ENCODE data around the gene THOC3. TPM values are rescaled to one million over a fixed set of nuclear protein-coding genes. Genes with fewer than 3 reads are reported as not detected.
"Not testable (repeated sequence)": the region's sequence is repeated elsewhere in the genome, so short reads cannot be mapped to it uniquely, and the experiment has no call there.

Gene THOC3, protein sequence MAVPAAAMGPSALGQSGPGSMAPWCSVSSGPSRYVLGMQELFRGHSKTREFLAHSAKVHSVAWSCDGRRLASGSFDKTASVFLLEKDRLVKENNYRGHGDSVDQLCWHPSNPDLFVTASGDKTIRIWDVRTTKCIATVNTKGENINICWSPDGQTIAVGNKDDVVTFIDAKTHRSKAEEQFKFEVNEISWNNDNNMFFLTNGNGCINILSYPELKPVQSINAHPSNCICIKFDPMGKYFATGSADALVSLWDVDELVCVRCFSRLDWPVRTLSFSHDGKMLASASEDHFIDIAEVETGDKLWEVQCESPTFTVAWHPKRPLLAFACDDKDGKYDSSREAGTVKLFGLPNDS
- polyA plus RNA-seq (2013, experiment 1 of 2) = 15.7 TPM
- 16.1 TPM for polyA plus RNA-seq (2013, experiment 2 of 2)

DNA sequence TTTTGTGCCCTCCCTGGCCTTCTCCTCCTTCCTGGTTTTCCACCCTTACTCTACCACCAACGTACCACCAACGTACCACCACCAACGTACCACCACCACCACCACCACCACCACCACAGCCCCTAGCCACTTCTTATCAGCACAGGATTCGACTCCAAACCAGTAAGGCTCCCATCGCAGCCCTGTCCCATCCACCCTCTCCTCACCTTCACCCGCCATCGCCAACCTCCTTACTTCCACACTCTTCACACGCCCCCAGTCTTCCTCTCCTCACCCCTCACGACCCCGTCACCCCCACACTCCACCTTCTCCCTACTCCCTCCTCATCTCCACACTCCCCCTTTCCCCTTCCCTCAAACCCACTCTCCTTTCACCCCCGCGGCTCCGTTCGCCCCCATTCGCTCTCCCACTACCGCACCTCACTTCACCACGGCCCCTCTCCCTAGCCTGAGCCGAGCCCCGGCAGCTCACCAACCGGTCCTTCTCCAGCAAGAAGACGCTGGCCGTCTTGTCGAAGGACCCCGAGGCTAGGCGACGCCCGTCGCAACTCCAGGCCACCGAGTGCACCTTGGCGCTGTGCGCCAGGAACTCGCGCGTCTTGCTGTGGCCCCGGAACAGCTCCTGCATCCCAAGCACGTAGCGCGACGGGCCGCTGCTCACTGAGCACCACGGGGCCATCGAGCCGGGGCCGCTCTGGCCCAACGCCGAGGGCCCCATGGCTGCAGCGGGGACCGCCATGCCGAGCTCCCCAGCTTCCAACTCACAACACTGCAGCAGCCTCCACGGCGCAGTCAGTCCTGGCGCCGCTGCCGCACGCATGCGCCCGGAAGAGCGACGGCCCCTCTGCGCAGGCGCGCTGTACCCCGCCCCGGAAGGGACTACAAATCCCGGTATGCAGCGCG is at the start of gene THOC3:
Gene THOC3 (minus strand): TSS at position 845 of the 902 bp plus-strand sequence. CDS start 107 bp downstream, at position 738.
- H2BK5ac ChIP-seq (ENCODE audit: low read depth, low read length, poor library complexity, severe bottlenecking); H4K91ac ChIP-seq (ENCODE audit: low read length); H2BK120ac ChIP-seq (ENCODE audit: low read depth, low read length); H3K27me3 ChIP-seq (ENCODE audit: control insufficient read depth in 1 of 2, insufficient read depth in 1 of 2, low read length in 2 of 2); H3K4ac ChIP-seq (ENCODE audit: low read depth in 1 of 2, low read length in 2 of 2); H3K79me1 ChIP-seq (replicated peaks; ENCODE audit: low read length, poor library complexity, severe bottlenecking); H2AK5ac ChIP-seq (ENCODE audit: low read length, severe bottlenecking); H4K8ac ChIP-seq (ENCODE audit: low read length); H3K9me3 ChIP-seq (ENCODE audit: control insufficient read depth, low read length); H3K23ac ChIP-seq (ENCODE audit: low read length in 2 of 2); H2BK15ac ChIP-seq (ENCODE audit: low read depth, poor library complexity, severe bottlenecking); H3K14ac ChIP-seq (ENCODE audit: low read length in 2 of 2); H3K36me3 ChIP-seq (ENCODE audit: control insufficient read depth in 1 of 2, insufficient read depth in 2 of 2, low read depth in 1 of 2, low read length in 2 of 2); H3K4me1 ChIP-seq (ENCODE audit: control insufficient read depth, insufficient read depth, low read depth, low read length); H2BK12ac ChIP-seq (ENCODE audit: low read length in 2 of 2); H3K27ac ChIP-seq (ENCODE audit: low read length, poor library complexity, severe bottlenecking): not testable (repeated sequence)
- Histone ChIP-seq H3K4me2 (ENCODE audit: low read length, poor library complexity, severe bottlenecking) (peak within 1 kb of the TSS; percentile 37), H3K18ac (ENCODE audit: low read depth in 1 of 2, low read length in 2 of 2) (peak within 1 kb of the TSS in 1 of 2 experiments; percentile 70), H3K4me3 (ENCODE audit: insufficient read depth in 1 of 2, low read depth in 1 of 2, low read length in 2 of 2) (peak within 1 kb of the TSS; percentile 79 to 80), H3K9ac (ENCODE audit: low read length) (peak within 1 kb of the TSS; percentile 67), H2AFZ (ENCODE audit: low read depth, low read length) (peak within 1 kb of the TSS; percentile 77)
- peak; percentile 78 for DNase-seq
- 0% methylated on average over 9 of the region's 67 CpGs for WGBS

DNA sequence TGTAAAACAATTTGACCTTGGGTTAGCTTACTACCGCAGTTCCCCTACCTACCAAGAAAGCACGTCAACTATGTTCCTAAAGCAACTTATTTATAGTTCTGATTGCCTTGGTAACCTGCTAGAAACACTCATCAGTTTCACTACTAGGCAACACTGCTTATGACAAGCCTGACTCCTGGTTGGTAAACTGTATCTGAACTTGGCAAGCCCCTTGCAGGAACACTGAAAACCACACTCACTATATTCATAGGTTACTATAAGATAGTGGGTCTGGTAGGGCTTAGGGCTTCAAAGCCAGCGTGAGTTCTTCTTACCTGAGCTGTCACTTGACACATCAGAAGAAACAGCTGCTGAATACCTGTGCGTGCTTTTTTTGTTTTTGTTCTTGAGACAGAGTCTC is 49.2 kb upstream of the THOC3 start:
- H3K23ac ChIP-seq (ENCODE audit: low read length in 2 of 2); H3K4me1 ChIP-seq (ENCODE audit: control insufficient read depth, insufficient read depth, low read depth, low read length); H3K9me3 ChIP-seq (ENCODE audit: control insufficient read depth, low read length); H4K91ac ChIP-seq (ENCODE audit: low read length); H3K27me3 ChIP-seq (ENCODE audit: control insufficient read depth in 1 of 2, insufficient read depth in 1 of 2, low read length in 2 of 2); H3K14ac ChIP-seq (ENCODE audit: low read length in 2 of 2); H3K9ac ChIP-seq (ENCODE audit: low read length); H3K4ac ChIP-seq (ENCODE audit: low read depth in 1 of 2, low read length in 2 of 2); H2AFZ ChIP-seq (ENCODE audit: low read depth, low read length); H3K4me2 ChIP-seq (ENCODE audit: low read length, poor library complexity, severe bottlenecking); H3K18ac ChIP-seq (ENCODE audit: low read depth in 1 of 2, low read length in 2 of 2); H3K79me1 ChIP-seq (replicated peaks; ENCODE audit: low read length, poor library complexity, severe bottlenecking); H2BK12ac ChIP-seq (ENCODE audit: low read length in 2 of 2); DNase-seq; H4K8ac ChIP-seq (ENCODE audit: low read length); H3K36me3 ChIP-seq (ENCODE audit: control insufficient read depth in 1 of 2, insufficient read depth in 2 of 2, low read depth in 1 of 2, low read length in 2 of 2); H3K4me3 ChIP-seq (ENCODE audit: insufficient read depth in 1 of 2, low read depth in 1 of 2, low read length in 2 of 2); H3K27ac ChIP-seq (ENCODE audit: low read length, poor library complexity, severe bottlenecking); H2BK15ac ChIP-seq (ENCODE audit: low read depth, poor library complexity, severe bottlenecking); H2BK120ac ChIP-seq (ENCODE audit: low read depth, low read length); H2BK5ac ChIP-seq (ENCODE audit: low read depth, low read length, poor library complexity, severe bottlenecking); H2AK5ac ChIP-seq (ENCODE audit: low read length, severe bottlenecking): not testable (repeated sequence)
- no CpG with 5 or more reads among the region's 4 CpGs for WGBS

DNA sequence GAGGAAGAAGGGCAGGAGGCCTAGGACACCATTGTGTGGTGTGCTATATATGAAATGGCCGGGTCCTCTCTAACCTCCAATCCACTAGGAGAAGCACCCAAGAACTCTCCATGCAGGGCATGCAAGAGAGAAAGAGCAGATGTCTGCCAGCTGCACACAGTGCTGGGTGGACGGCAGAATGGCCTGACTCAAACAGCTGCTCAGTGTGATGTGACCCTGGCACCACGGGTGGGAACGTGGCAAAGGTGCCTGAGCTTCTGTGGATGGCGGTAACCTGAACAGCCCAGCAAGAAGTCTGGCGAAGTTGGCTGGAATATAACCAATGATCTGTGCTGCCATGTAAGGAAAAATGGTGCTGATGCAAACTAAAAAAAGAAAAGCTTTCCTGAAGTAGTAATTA is 46.2 kb upstream of the THOC3 start:
- H3K4ac ChIP-seq (ENCODE audit: low read depth in 1 of 2, low read length in 2 of 2); H2BK5ac ChIP-seq (ENCODE audit: low read depth, low read length, poor library complexity, severe bottlenecking); H4K8ac ChIP-seq (ENCODE audit: low read length); H2BK15ac ChIP-seq (ENCODE audit: low read depth, poor library complexity, severe bottlenecking); H3K27me3 ChIP-seq (ENCODE audit: control insufficient read depth in 1 of 2, insufficient read depth in 1 of 2, low read length in 2 of 2); H2BK120ac ChIP-seq (ENCODE audit: low read depth, low read length); H3K4me3 ChIP-seq (ENCODE audit: insufficient read depth in 1 of 2, low read depth in 1 of 2, low read length in 2 of 2); H3K36me3 ChIP-seq (ENCODE audit: control insufficient read depth in 1 of 2, insufficient read depth in 2 of 2, low read depth in 1 of 2, low read length in 2 of 2); H3K4me1 ChIP-seq (ENCODE audit: control insufficient read depth, insufficient read depth, low read depth, low read length); H3K79me1 ChIP-seq (replicated peaks; ENCODE audit: low read length, poor library complexity, severe bottlenecking); H2AFZ ChIP-seq (ENCODE audit: low read depth, low read length); H3K18ac ChIP-seq (ENCODE audit: low read depth in 1 of 2, low read length in 2 of 2); H3K23ac ChIP-seq (ENCODE audit: low read length in 2 of 2); H4K91ac ChIP-seq (ENCODE audit: low read length); H2BK12ac ChIP-seq (ENCODE audit: low read length in 2 of 2); H3K27ac ChIP-seq (ENCODE audit: low read length, poor library complexity, severe bottlenecking); H3K9ac ChIP-seq (ENCODE audit: low read length); H3K9me3 ChIP-seq (ENCODE audit: control insufficient read depth, low read length); H3K4me2 ChIP-seq (ENCODE audit: low read length, poor library complexity, severe bottlenecking); H2AK5ac ChIP-seq (ENCODE audit: low read length, severe bottlenecking); DNase-seq; H3K14ac ChIP-seq (ENCODE audit: low read length in 2 of 2): not testable (repeated sequence)
- WGBS = no CpG with 5 or more reads among the region's 6 CpGs

DNA sequence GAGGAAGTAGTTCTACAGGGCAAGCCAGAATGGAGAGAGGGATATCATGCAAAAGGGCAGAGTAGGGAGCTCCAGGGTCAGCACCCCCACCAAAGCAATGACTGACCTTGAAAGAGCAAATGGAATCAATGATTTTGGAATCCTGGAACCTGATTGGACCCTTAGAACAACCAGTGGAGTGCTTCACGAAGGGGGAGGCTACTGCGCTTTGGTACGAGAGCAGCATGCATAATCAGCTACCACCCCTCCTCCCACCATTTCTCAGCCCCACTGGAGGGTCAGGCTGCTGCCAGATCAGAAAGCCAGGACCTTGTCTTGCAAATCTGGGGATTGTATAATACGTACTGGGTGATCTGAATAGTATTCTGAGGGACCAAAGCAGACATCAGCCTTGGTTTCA is 43.0 kb upstream of the THOC3 start:
- not testable (repeated sequence) for H3K18ac ChIP-seq (ENCODE audit: low read depth in 1 of 2, low read length in 2 of 2); H3K9me3 ChIP-seq (ENCODE audit: control insufficient read depth, low read length); H3K9ac ChIP-seq (ENCODE audit: low read length); H4K91ac ChIP-seq (ENCODE audit: low read length); H2BK15ac ChIP-seq (ENCODE audit: low read depth, poor library complexity, severe bottlenecking); DNase-seq; H3K36me3 ChIP-seq (ENCODE audit: control insufficient read depth in 1 of 2, insufficient read depth in 2 of 2, low read depth in 1 of 2, low read length in 2 of 2); H2AK5ac ChIP-seq (ENCODE audit: low read length, severe bottlenecking); H3K27ac ChIP-seq (ENCODE audit: low read length, poor library complexity, severe bottlenecking); H3K23ac ChIP-seq (ENCODE audit: low read length in 2 of 2); H3K14ac ChIP-seq (ENCODE audit: low read length in 2 of 2); H3K79me1 ChIP-seq (replicated peaks; ENCODE audit: low read length, poor library complexity, severe bottlenecking); H3K4me3 ChIP-seq (ENCODE audit: insufficient read depth in 1 of 2, low read depth in 1 of 2, low read length in 2 of 2); H2BK5ac ChIP-seq (ENCODE audit: low read depth, low read length, poor library complexity, severe bottlenecking); H3K4me2 ChIP-seq (ENCODE audit: low read length, poor library complexity, severe bottlenecking); H3K27me3 ChIP-seq (ENCODE audit: control insufficient read depth in 1 of 2, insufficient read depth in 1 of 2, low read length in 2 of 2); H4K8ac ChIP-seq (ENCODE audit: low read length); H2BK12ac ChIP-seq (ENCODE audit: low read length in 2 of 2); H2AFZ ChIP-seq (ENCODE audit: low read depth, low read length); H3K4ac ChIP-seq (ENCODE audit: low read depth in 1 of 2, low read length in 2 of 2); H3K4me1 ChIP-seq (ENCODE audit: control insufficient read depth, insufficient read depth, low read depth, low read length); H2BK120ac ChIP-seq (ENCODE audit: low read depth, low read length)
- WGBS = 43% methylated on average over 1 of the region's 4 CpGs
